H1 (cell line): ENCODE data around the gene RNF151. TPM values are rescaled to one million over a fixed set of nuclear protein-coding genes. Genes with fewer than 3 reads are reported as not detected.

Experiments used
- E2F6 ChIP-seq: IDR thresholded peaks from 2 replicates; pipeline ENCODE4 v1.6.1; 2012; ENCODE audit warnings: inconsistent platforms
- PHF8 ChIP-seq: fragments of 200-600 bp; sonication (generic); conservative IDR thresholded peaks from 2 replicates; pipeline ENCODE4 v1.7.1; 2012; ENCODE audit warnings: low read depth, mild to moderate bottlenecking, inconsistent platforms, low read length, moderate library complexity
- TAF1 ChIP-seq: IDR thresholded peaks from 2 replicates; pipeline ENCODE4 v1.6.1; 2011; ENCODE audit warnings: mild to moderate bottlenecking, low read depth, low read length
- polyA plus RNA-seq, 7 experiments: library from polyadenylated mRNA; depleted of rRNA in 3 of 7; stranded (reverse) in 5 of 7; unstranded in 2 of 7; fragments of >200 nt in 5 of 7; fragments of 200-250 nt in 2 of 7; gene quantifications; 1 replicate in 5 of 7; 2 replicates in 1 of 7; 4 replicates in 1 of 7; pipeline versions ENCODE4 v1.2.1 to v1.2.3, GENCODE V29; 2011 to 2013; ENCODE audit warnings: missing spikeins in 2 of 7, mixed read lengths in 2 of 7
- total RNA-seq: library from RNA; stranded (reverse); fragmentation: NEBNext Ultra II Directional; extraction: Animal tissue kit (Norgen Biotek cat#: 25700); gene quantifications from 2 replicates; pipeline ENCODE4 v1.2.1, GENCODE V29; 2021

The RNF151 gene
- total and polyA plus RNA-seq, 2 of the 8 experiments (the other 6 are each of a cell fraction or from before 2014, with no cell fraction given): not detected

GRCh38 chr16:1973461-1974156, 7.0 kb downstream of the RNF151 start (continued):
- TF ChIP-seq E2F6 (no peak), PHF8 (no peak), TAF1 (no peak)
- TF ChIP-seq, all 59 proteins: peak for 0
